ENCODE results near the gene SERAC1. TPM values are rescaled to one million over a fixed set of nuclear protein-coding genes. Genes with fewer than 3 reads are reported as not detected.

The SERAC1 gene
- total RNA-seq, 1 donor from 2014 or later, result 9.3 TPM

GRCh38 chr6:158124288-158124687 lies 43.8 kb downstream of the SERAC1 start:
- Mint-ChIP-seq H3K4me1 (ENCODE audit: low read depth, unreplicated experiment) (no peaks in the 10 kb centered on the region), H3K27ac (ENCODE audit: unreplicated experiment) (no peak overlapping the region), H3K36me3 (ENCODE audit: low read depth, unreplicated experiment) (peaks cover 2% of the 10 kb centered on the region), H3K9me3 (ENCODE audit: unreplicated experiment) (no peaks in the 10 kb centered on the region), H3K4me3 (ENCODE audit: unreplicated experiment) (no peak overlapping the region), H3K27me3 (ENCODE audit: low read depth, unreplicated experiment) (no peaks in the 10 kb centered on the region)
- no peak overlapping the region for H3K27ac ChIP-seq (ENCODE audit: low read depth, low read length)
- FAIRE-seq, result no peak
- no peaks in the 10 kb centered on the region for H3K9me3 ChIP-seq (ENCODE audit: insufficient read depth, low read depth, low read length)
- no peak overlapping the region for H3K4me2 ChIP-seq (ENCODE audit: low read length)
- H3K36me3 ChIP-seq (ENCODE audit: insufficient read depth, low read length), result peaks cover 10% of the 10 kb centered on the region
- H3K79me2 ChIP-seq (ENCODE audit: insufficient read depth, low read length), result no peaks in the 10 kb centered on the region
- H3K27me3 ChIP-seq (ENCODE audit: insufficient read depth, low read length), result no peaks in the 10 kb centered on the region
- TF ChIP-seq EZH2 (IDR thresholded peaks at IDR 0.05; ENCODE audit: insufficient read depth, low read length), result no peak
- TF ChIP-seq CTCF (IDR thresholded peaks at IDR 0.05; ENCODE audit: insufficient read depth, low read depth, low read length), result no peak
- no peak for DNase-seq (ENCODE audit: low read depth)
- H2AFZ ChIP-seq (ENCODE audit: low read depth, low read length), result no peak overlapping the region
- no peak overlapping the region for H3K4me3 ChIP-seq (ENCODE audit: insufficient read depth, low read depth, low read length)
- no peaks in the 10 kb centered on the region for H3K4me1 ChIP-seq (ENCODE audit: insufficient read depth, low read length)
- no peak overlapping the region for H3K9ac ChIP-seq (ENCODE audit: low read length)
- H4K20me1 ChIP-seq (ENCODE audit: insufficient read depth, low read length), result no peaks in the 10 kb centered on the region

GRCh38 chr6:158122048-158122447 lies 46.0 kb downstream of the SERAC1 start:
- H3K36me3 Mint-ChIP-seq (ENCODE audit: low read depth, unreplicated experiment), result peaks cover under 1% of the 10 kb centered on the region
- H3K4me3 ChIP-seq (ENCODE audit: insufficient read depth, low read depth, low read length), result no peak overlapping the region
- no peak overlapping the region for H2AFZ ChIP-seq (ENCODE audit: low read depth, low read length)
- no peak overlapping the region for H3K9ac ChIP-seq (ENCODE audit: low read length)
- H3K79me2 ChIP-seq (ENCODE audit: insufficient read depth, low read length), result no peaks in the 10 kb centered on the region
- H3K27ac Mint-ChIP-seq (ENCODE audit: unreplicated experiment), result no peak overlapping the region
- H3K4me3 Mint-ChIP-seq (ENCODE audit: unreplicated experiment), result no peak overlapping the region
- no peaks in the 10 kb centered on the region for H3K9me3 ChIP-seq (ENCODE audit: insufficient read depth, low read depth, low read length)
- H3K36me3 ChIP-seq (ENCODE audit: insufficient read depth, low read length), result peaks cover 10% of the 10 kb centered on the region
- no peaks in the 10 kb centered on the region for H3K9me3 Mint-ChIP-seq (ENCODE audit: unreplicated experiment)
- FAIRE-seq (no peak), DNase-seq (ENCODE audit: low read depth) (no peak)
- no peaks in the 10 kb centered on the region for H3K4me1 Mint-ChIP-seq (ENCODE audit: low read depth, unreplicated experiment)
- H3K27ac ChIP-seq (ENCODE audit: low read depth, low read length), result no peak overlapping the region
- no peak overlapping the region for H3K4me2 ChIP-seq (ENCODE audit: low read length)
- H3K27me3 ChIP-seq (ENCODE audit: insufficient read depth, low read length), result no peaks in the 10 kb centered on the region
- no peaks in the 10 kb centered on the region for H3K27me3 Mint-ChIP-seq (ENCODE audit: low read depth, unreplicated experiment)
- no peaks in the 10 kb centered on the region for H3K4me1 ChIP-seq (ENCODE audit: insufficient read depth, low read length)
- H4K20me1 ChIP-seq (ENCODE audit: insufficient read depth, low read length), result no peaks in the 10 kb centered on the region
- no peak for TF ChIP-seq EZH2 (IDR thresholded peaks at IDR 0.05; ENCODE audit: insufficient read depth, low read length)
- TF ChIP-seq CTCF (IDR thresholded peaks at IDR 0.05; ENCODE audit: insufficient read depth, low read depth, low read length), result no peak

GRCh38 chr6:158121335-158121734 lies 46.7 kb downstream of the SERAC1 start:
- Histone ChIP-seq H3K4me1 (ENCODE audit: insufficient read depth, low read length) (no peaks in the 10 kb centered on the region), H3K27me3 (ENCODE audit: insufficient read depth, low read length) (no peaks in the 10 kb centered on the region), H2AFZ (ENCODE audit: low read depth, low read length) (no peak overlapping the region), H3K9me3 (ENCODE audit: insufficient read depth, low read depth, low read length) (no peaks in the 10 kb centered on the region), H3K27ac (ENCODE audit: low read depth, low read length) (no peak overlapping the region), H3K4me2 (ENCODE audit: low read length) (no peak overlapping the region), H3K9ac (ENCODE audit: low read length) (no peak overlapping the region), H3K4me3 (ENCODE audit: insufficient read depth, low read depth, low read length) (no peak overlapping the region), H4K20me1 (ENCODE audit: insufficient read depth, low read length) (no peaks in the 10 kb centered on the region), H3K36me3 (ENCODE audit: insufficient read depth, low read length) (peaks cover 10% of the 10 kb centered on the region), H3K79me2 (ENCODE audit: insufficient read depth, low read length) (no peaks in the 10 kb centered on the region)
- Mint-ChIP-seq H3K27me3 (ENCODE audit: low read depth, unreplicated experiment) (no peaks in the 10 kb centered on the region), H3K36me3 (ENCODE audit: low read depth, unreplicated experiment) (peaks cover 3% of the 10 kb centered on the region), H3K4me3 (ENCODE audit: unreplicated experiment) (no peak overlapping the region), H3K4me1 (ENCODE audit: low read depth, unreplicated experiment) (no peaks in the 10 kb centered on the region), H3K27ac (ENCODE audit: unreplicated experiment) (no peak overlapping the region), H3K9me3 (ENCODE audit: unreplicated experiment) (no peaks in the 10 kb centered on the region)
- TF ChIP-seq CTCF (IDR thresholded peaks at IDR 0.05; ENCODE audit: insufficient read depth, low read depth, low read length) (no peak), EZH2 (IDR thresholded peaks at IDR 0.05; ENCODE audit: insufficient read depth, low read length) (no peak)
- no peak for FAIRE-seq
- no peak for DNase-seq (ENCODE audit: low read depth)

Measured in astrocyte (in vitro differentiated cells and primary cell).